Hepatic stellate cell (primary cell): ENCODE results near the gene RNH1.
"Not testable (repeated sequence)": the region's sequence is repeated elsewhere in the genome, so short reads cannot be mapped to it uniquely, and the experiment has no call there.

Source experiments
- DNase-seq: peaks from one replicate; pipeline ENCODE4 v3.0.0; 2011; ENCODE audit warnings: low spot score

The RNH1 gene

DNA sequence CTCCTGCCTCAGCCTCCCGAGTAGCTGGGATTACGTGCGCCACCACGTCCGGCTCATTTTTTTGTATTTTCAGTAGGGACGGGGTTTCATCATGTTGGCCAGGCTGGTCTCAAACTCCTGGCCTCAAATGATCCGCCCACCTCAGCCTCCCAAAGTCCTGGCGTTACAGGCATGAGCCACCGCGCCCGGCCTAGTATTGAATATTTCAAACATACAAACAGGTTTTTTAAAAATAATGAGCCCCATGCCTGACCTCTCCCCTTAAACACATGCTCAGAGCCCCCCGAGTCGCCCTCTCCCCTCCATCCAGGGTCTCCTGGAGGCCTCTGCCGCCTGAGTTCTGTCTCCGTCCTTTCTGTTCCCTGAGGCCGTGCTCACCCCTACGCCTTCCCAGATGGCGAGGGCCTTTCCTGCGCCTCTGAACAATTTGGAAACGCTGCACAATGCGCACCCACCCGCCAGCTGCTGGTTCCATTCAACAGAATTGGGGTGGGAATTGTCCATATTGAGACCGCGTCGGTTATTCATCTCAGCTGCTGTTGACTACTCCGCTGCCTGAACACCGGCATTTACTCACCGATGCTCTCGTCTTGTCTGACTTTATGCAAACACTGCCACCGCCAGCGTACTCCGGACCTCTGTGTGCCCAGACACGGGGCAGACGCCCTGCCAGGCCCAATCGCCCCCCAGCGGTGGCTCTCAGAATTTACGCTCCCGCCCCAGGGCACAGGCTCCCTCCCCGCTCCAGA is 13.6 kb upstream of the RNH1 start:
- no peak for DNase-seq

DNA sequence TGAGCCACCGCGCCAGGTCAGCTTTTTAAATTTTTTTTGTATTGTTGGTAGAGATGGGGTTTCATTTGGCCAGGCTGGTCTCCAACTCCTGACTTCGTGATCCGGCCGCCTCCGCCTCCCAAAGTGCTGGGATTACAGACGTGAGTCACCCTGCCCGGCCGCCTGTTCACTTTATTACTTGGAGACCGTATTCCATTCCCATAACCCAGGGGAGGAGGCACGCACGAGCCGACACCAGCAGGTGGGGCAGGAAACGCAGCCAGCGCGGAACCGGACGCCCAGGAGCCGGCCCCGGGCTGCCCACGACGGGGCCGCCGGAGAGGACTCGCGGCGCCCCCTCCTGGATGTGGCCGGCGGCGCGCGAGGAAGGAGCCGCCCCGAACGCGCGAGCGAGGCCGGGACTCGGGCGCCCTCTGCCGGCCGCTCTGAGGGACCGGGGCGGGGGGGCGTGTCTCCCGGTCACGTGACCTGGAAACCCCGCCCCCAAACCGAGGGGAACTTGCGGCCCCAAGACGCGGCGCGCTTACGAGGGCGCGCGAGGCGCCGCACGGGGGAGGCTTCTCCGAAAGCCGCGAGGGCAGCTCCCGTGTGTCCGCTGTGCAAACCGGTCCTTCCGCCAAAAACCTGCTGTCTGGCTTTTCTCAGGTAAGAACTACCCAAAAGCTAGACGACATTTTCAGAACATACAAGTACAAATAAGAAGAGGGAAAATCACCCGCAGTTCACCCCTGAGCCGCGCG is 11.6 kb upstream of the RNH1 start:
- peak; percentile 91 for DNase-seq

DNA sequence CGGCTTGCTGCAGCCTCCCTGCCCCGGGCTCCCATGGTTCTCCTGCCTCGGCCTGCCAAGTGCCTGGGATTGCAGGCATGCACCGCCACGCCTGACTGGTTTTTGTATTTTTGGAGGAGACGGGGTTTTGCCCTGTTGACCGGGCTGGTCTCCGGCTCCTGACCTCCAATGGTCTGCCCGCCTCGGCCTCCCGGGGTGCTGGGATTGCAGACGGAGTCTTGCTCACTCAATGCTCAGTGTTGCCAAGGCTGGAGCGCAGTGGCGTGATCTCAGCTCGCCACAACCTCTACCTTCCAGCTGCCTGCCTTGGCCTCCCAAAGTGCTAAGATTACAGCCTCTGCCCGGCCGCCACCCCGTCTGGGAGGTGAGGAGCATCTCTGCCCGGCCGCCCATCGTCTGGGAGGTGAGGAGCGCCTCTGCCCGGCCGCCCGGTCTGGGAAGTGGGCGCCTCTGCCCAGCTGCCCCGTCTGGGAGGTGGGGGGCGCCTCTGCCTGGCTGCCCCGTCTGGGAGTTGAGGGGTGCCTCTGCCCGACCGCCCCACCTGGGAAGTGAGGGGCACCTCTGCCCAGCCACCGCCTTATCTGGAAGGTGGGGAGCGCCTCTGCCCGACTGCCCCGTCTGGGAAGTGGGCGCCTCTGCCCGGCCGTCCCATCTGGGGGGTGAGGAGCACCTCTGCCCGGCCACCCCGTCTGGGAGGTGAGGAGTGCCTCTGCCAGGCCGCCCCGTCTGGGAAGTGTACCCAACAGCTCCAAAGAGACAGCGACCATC is 10.1 kb upstream of the RNH1 start:
- not testable (repeated sequence) for DNase-seq

DNA sequence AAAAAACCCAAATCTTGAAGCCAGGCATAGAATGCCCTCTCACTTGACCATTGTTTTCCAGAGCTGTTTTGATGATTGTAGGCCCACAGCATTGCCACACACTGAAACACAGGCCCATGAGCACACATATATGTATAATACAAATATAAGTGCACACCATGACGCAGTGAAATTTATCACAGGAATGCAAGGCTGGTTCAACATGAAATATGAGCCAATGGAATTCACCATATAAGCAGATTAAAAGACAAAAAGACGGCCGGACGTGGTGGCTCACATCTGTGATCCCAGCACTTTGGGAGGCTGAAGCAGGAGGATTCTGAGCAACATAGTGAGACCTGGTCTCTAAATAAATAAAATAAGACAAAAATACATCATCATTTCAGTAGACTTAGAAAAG is 9.4 kb upstream of the RNH1 start:
- DNase-seq = no peak

DNA sequence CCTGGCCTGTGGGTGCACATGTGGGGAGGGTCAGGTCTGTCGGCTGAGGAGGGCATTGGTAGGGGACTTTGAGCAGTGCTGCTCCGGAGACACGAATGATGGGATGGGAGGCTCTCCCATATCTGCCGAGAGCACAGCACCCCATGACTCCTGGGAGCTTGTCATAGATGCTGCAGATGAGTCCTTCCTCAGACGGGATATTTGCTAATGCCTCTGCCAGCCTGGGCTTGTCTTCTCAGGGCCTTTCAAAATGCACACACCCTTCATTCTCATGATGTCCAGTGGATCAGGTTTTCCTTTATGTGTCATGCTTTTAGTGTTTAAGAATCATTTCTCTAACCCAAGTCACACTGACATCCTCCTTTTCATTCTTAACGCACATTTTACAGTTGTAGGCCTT is 8.1 kb upstream of the RNH1 start:
- DNase-seq = no peak

DNA sequence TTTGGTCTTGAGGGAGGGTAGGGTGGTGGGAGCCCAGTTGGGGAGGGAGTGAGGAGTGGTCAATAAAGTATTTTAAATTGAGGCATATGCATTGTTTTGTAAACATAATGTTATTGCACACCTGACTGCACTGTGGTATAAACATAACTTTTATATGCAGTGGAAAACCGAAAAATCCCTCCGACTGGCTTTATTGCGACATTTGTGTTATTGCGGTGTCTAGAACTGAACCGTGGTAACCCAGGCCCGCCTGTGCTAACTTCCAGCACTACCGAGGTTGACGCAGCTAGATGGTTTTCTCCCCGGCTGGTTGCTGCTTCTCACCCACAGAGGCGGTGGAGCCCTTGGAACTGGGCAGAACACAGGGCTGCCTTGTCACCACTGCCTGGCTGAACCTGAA is 7.6 kb upstream of the RNH1 start:
- no peak for DNase-seq

DNA sequence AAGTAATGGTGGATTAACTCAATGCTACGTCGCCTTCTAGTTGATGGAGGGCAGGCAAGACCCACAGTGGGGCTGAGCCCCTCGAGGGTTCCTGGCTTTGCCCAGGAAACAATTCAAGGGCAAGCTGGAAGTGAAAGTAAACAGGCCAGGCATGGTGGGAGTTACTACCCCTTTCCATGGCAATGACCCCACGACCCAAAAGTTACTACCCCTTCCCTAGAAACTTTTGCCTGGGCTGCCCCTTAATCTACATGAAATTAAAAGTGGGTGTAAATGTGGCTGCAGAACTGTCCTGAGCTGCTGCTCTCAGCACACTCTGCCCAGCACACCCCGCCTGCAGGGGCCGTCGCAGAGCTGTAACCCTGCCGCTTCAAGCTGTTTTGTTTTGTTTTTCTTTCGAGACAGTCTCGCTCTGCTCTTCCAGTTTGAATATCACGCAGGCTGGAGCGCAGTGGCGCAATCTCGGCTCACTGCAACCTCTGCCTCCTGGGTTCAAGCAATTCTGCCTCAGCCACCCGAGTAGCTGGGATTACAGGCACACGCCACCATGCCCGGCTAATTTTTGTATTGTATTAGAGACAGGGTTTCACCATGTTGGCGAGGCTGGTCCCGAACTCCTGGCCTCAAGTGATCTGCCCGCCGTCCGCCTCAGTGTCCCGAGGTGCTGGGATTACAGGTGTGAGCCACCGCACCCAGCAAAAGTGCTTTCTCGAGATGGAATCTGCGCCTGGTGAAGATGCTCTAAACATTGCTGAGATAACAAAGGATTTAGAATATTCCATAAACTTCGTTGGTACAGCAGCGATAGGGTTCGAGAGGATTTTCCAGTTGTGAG is 5.9 kb upstream of the RNH1 start:
- no peak for DNase-seq

DNA sequence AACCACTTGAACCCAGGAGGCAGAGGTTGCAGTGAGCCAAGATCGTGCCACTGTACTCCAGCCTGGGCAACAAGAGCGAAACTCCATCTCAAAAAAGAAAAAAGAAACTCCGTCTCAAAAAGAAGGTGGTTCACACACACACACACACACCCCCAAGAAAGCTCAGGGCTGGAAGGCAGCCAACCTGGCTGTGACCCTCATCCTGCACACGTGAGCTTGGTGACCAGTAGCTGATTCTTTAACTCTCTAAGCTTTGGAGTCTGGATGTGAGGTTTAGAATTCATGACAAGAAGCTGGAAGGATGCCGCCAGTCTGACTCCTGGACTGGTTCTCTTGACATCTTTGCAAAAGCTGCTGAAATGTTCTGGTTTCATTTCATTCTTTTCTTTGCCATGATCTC is 1.9 kb upstream of the RNH1 start:
- no peak for DNase-seq

DNA sequence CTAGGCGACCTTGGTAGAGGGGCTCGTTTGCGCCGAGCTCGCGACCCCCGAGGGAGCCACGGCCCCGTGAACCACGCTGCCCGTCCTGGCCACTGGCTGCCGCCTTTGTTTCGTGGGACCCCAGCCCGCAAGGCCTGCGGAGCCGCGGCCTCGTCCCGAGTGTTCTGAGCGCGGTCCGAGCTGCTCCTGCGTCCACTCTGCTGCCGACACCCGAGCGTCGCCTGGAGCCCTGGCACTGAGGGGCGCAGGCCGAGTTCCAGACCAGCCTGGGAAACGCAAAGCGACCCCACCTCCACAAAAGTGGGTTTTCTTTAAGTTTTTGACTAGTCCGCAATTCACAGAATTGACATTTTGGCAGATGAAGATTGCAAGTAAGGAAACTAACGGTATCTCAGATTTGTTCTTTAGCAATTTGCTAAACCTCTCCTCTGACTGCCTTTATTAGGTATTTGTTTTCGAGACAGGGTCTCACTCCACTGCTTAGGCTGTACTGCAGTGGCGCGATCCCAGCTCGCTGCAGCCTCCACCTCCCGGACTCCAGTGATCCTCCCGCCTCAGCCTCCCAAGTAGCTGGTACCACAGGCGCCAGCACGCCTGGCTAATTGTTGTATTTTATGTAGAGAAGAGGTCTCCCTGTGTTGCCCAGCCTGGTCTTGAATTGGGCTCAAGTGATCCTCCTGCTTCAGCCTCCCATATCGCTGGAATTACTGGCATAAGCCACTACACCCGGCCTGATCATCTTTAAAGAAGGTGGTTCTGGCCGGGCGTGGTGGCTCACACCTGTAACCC is 879 bp upstream of the RNH1 start:
- DNase-seq = no peak

DNA sequence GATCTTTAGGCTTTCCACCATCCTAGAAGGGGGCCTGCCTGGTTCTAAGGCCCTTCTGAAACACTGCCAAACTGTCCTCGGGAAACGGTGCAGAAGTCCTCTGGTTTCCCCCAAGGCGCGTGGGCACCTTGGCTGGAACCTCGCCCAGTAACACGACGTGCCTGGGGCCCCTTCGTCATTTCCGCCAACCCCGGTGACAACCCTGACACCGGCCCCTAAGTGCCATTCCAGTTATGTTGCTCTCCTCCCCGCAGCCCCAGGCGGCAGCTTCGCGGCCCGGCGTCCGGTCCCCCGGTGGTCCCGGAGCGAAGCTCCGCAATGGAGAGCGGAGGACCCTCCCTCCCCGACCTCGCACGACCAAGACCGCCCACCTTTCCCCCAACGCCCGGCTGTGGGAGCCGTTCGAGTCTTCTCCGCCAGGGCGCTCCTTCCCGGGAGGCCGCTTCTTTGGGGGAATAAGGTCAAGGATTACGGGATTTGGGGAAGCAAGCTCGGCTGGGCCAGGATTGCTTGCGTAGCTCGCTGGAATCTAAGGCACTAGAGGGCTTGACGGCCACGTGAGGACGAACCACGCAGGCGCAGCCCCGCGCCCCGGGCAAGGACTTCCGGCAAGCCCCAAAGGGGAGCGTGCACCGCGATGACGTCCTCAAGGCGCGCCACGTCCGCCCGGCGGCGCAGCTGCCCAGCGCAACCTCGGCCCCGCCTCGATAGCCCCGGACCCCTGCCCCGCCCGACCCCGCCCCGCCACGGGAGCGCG is 626 bp downstream of the RNH1 start:
- DNase-seq = peak; percentile 99

DNA sequence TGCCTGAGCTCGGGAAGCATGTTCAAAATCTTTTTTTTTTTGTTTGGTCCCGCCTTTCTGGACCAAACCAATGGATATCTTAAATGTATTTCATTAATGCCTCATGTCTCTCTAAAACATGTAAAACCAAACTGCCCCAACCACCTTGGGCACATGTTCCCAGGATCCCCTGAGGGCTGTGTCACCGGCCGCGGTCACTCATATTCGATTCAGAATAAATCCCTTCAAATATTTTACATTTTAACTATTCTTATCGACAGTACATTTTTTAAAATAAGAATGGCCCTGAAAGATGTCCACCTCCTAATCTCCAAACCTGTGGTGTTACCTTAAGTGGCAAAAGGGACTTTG is 2.1 kb downstream of the RNH1 start:
- no peak for DNase-seq

DNA sequence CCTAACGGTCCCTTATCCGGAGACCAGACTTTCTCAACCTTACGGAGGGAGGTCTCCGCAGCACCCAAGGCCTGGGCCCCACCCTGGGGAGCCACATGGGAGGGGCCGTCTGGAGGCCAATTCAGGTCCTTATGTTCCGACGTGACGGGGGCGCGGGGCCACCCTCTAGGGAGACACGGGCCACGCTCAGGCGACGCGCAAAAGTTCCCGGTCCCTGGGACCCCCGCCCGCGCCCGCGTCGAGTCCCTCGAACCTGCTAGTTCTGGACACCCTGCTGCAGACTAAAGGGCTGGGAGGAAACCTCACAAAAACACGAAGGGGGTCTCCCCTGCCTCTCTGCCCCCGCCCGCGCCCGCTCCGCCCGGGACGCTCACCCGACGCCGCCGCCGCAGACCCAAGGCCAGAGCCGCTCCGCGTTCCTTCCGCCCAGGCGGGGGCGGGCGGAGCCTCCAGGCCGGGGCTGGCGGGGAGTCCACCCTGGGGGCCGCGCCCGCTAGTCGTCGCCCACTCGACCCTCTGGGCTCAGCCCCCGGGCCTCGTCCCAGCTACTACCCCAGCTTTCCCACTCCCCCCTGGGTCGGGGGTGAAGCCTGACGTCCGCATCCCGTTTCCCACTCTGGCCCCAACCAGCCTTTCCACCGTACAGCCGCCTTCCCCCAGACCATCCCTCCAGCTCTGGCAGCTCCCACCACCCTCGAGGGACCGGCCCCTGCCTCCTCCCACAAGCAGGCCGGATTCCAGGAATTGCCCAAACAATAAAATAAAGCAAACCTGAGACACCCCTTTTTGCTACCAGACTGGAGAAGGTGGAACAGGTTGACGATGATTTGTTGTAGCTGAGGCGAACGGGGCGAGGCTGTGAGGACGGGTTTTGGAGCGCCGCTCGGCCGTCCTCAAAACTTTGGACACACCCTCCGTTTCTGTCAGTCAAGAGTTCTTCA is 2.7 kb downstream of the RNH1 start:
- DNase-seq = peak; percentile 56

DNA sequence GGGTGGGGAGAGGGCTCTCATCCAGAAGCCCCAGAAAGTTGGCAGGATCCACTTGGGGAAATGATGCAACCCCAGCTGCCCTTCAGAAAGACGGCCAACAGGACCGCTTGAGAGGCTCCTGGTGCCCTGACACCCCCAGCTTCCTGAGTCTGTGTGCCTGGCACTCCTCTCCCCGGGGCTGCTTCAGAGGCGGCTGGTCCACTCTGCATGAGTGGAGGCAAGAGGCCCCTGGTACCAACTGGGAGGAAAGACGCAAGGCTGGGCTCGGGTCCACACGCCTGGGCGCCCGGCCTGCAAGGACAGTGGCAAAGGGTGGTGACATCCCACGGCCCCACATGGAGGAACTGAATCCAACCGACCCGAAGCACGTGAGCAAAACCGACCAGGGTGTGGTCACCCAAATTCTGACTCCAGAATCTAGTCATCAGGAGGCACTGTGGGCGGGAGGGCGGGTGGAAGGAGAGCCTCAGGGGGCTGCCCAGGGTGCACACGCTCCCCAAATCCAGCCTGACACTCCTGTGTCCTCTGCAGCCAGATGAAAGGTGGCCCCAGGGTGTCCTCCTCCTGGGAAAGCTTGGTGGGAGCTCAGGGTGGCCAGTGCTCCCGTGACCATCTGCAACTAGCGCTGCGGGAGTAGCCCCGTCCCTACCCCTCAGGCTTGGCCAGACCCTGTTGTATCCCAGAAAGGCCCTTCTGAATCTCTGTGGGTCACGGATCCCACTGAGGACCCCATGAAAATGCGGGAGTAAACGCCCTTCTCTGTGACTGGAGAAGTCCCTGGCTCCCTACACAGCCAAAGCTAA is 3.7 kb downstream of the RNH1 start:
- no peak for DNase-seq

DNA sequence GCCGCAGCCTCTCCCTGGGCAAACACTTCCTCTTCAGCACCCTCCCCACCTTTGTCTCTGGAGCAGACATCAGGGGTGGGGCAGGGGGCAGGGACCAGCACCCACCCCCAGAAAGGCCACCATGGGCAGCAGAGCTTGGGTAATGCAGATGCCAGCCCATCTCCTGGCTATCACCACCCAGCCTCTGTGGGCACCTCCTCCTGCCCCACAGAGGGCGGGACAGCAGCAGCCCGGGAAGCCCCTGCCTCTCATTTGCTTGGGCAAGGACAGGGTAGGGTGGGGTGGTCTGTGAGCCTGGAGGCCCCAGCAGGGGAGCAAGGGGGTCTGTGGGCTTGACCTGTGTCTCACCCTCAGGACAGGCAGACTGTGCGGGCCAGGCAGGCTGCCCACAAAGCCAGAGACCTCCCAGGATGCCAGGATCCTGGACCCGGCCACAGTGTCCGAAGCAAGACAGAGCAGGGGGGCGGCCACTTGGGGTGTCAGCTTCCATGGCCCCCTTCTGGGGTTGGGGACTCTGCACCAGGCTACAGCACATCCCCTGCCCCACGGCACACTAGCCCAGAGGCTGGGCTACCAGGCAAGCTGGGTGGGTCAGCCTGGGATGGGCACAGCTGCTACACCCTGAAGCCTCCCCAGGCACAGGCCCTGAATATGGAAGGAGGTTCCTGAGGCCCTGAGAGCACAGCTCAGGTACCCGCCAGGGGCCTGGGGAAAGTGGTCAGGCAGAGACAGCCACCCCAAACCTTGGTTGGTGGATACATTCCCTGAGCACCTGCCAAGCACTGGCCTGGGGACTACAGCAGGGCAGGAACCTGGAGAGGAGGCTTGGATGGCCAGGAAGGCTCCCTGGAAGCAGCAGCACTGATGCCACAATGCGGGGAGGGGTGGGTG is 4.5 kb downstream of the RNH1 start:
- no peak for DNase-seq

DNA sequence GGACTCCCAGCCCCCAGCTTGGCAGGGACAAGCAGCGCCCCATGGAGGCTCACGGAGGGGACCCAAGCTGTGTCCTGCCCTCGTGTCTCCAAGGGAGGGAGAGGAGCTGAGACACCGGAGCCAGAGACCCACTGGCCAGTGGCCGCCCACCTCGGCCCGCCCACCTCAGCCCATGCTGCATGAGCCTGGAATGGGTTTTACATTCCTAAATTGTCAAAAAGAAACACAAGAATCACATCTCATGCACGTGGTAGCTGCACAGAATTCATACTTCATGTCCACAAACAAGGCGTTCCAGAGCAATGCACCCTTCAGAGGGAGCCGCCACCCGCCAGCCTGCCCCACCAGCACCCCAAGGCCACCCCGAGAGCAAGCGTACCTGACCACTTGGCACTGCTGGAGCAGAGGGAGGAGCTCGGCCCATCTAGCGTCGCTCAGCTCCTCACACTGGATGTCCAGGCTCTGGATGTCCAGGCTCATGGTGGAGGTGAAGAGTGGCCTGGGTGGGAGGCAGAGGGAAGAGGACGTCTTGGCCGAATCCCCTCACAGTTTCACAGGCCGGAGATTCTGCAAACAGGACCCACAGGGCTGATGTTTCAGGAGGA is 5.3 kb downstream of the RNH1 start:
- DNase-seq = no peak

DNA sequence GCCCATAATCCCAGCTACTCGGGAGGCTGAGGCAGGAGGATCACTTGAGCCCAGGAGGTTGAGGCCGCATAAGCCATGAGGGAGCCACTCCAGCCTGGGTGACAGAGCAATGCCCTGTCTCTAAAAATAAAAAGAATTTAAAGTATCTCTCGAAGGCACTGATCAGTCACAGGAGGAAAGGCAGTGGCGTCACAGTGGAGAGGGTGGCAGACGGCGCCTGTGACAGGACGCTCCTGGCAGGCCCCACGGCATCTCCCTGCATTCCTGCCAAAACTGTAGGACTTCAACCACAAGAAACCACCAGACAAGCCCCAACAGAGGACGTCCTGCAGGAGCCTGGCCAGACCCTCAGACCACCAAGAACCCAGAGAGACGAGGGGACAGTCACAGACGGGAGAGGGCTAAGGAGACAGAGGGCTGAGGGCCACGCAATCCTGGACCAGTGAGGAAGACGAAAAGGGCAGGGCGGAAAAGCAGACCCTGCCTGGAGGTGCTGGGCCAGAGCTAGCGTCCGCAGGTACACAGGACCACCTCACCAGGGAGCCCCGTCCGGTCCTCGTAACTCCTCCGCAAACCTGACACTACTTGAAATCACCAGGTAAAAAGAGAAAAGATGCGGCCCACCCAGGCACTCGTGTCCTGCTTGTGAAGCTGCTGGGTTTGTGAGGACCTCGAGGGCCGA is 5.9 kb downstream of the RNH1 start:
- DNase-seq = no peak
